Upper lobe of right lung (tissue), 1 donor: Measurements from ENCODE around the gene TAT. TPM values are rescaled to one million over a fixed set of nuclear protein-coding genes. Genes with fewer than 3 reads are reported as not detected.

Experiments used
- ATAC-seq: fragments of 200-7000 bp; cut with Tn5 transposase; one replicate; pipeline ENCODE4 v1.9.1; 2020; ENCODE audit warnings: mild to moderate bottlenecking, moderate library complexity
- DNase-seq: peaks from one replicate; pipeline ENCODE4 v3.0.0-alpha.2; 2020
- H3K27ac ChIP-seq: fragments of 200-600 bp; one replicate; pipeline ENCODE4 v1.8.0; 2022
- H3K27me3 ChIP-seq: fragments of 200-600 bp; one replicate; pipeline ENCODE4 v1.8.0; 2022; ENCODE audit warnings: mild to moderate bottlenecking
- H3K36me3 ChIP-seq: fragments of 200-600 bp; one replicate; pipeline ENCODE4 v1.8.0; 2022
- H3K4me1 ChIP-seq: fragments of 200-600 bp; one replicate; pipeline ENCODE4 v1.8.0; 2022
- H3K4me3 ChIP-seq: fragments of 200-600 bp; one replicate; pipeline ENCODE4 v1.8.0; 2022; ENCODE audit warnings: mild to moderate bottlenecking
- H3K9me3 ChIP-seq: fragments of 200-600 bp; one replicate; pipeline ENCODE4 v1.8.0; 2022
- intact Hi-C: fragments of 100-400 bp; cut with DNase I; formaldehyde crosslinking; loops from one replicate; pipeline ENCODE4 v1.11.0; 2022
- total RNA-seq: library from RNA; stranded (reverse); fragmentation: NEBNext Ultra II Directional; extraction: Animal tissue kit (Norgen Biotek cat#: 25700); gene quantifications from one replicate; pipeline ENCODE4 v1.2.1, GENCODE V29; 2021
- TF ChIP-seq, protein P1 (sequence below): fragments of 200-600 bp; IDR thresholded peaks from one replicate; pipeline ENCODE4 v1.8.0; 2022; ENCODE audit warnings: antibody characterized with exemption
- donor health status: DM: no; HTN: yes; CAD: no; lungs with severe emphysema.

Gene TAT
- total RNA-seq, 1 donor from 2014 or later: not detected

DNA sequence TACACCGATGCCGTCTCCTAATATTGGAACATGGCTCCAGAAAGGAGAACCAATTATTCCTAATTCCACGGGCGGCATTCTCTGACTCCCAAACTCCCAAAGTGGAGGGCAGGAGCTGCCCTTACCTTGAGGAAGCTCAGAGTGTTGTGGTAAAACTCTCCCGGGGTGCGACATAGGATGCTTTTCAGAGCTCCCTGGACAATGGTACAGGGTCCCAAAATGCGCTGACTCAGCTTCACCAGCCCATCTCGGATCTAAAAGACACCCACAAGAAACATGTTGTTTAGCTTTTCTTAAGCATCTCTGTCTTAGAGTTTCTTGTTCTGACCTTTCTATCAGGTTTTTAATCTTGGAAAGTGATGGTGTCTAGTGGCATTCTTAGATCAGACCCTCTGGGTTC lies 6.7 kb downstream of the TAT start:
- Histone ChIP-seq H3K9me3 (no peaks in the 10 kb centered on the region), H3K27ac (no peak overlapping the region), H3K4me1 (peaks cover 5% of the 10 kb centered on the region), H3K27me3 (no peaks in the 10 kb centered on the region), H3K4me3 (no peak overlapping the region), H3K36me3 (no peaks in the 10 kb centered on the region)
- no peak for ATAC-seq
- TF ChIP-seq, protein P1, sequence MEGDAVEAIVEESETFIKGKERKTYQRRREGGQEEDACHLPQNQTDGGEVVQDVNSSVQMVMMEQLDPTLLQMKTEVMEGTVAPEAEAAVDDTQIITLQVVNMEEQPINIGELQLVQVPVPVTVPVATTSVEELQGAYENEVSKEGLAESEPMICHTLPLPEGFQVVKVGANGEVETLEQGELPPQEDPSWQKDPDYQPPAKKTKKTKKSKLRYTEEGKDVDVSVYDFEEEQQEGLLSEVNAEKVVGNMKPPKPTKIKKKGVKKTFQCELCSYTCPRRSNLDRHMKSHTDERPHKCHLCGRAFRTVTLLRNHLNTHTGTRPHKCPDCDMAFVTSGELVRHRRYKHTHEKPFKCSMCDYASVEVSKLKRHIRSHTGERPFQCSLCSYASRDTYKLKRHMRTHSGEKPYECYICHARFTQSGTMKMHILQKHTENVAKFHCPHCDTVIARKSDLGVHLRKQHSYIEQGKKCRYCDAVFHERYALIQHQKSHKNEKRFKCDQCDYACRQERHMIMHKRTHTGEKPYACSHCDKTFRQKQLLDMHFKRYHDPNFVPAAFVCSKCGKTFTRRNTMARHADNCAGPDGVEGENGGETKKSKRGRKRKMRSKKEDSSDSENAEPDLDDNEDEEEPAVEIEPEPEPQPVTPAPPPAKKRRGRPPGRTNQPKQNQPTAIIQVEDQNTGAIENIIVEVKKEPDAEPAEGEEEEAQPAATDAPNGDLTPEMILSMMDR: no peak
- no peak for DNase-seq
- intact Hi-C loops: no loop called here

DNA sequence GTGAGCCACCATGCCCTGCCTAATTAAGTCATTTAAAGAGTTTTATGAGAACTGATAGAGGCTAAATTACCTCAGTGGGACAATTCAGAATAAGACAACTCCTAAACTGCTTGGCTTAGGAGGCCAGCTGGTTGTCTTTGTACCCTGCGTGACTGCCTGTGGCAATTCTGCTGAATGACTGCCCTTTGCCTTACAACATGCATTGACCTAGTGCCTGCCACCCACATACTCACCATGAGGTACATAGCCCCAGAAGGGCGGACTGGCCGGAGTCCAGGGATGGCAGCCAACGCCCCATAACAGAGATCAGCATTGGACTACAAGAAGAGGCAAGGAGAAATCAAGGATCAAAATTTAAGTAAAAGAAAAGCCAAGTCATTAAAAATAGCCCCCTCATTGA lies 7.3 kb downstream of the TAT start:
- DNase-seq (no peak), ATAC-seq (peak; percentile 47)
- intact Hi-C loops: no loop called here
- Histone ChIP-seq H3K27me3 (no peaks in the 10 kb centered on the region), H3K4me3 (no peak overlapping the region), H3K36me3 (no peaks in the 10 kb centered on the region), H3K27ac (no peak overlapping the region), H3K4me1 (peaks cover 5% of the 10 kb centered on the region), H3K9me3 (no peaks in the 10 kb centered on the region)
- TF ChIP-seq, protein P1: no peak

DNA sequence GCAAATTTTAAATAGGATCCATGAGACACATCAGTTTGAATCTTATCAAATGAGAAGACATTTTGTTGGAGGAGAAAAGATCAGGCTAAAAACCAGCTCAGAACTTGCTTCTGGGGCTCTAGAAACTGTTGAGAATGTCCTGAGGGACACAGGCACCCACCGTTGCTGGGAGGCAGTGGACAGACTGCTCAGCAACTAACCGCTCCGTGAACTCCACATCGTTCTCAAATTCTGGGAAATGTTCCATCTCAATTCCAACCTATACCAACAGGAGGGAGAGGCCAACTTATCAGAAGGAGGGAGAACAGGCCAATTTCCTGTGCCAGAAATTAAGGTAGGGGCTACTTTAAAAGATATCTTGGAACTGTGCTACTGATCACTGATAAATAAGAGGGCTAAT lies 8.3 kb downstream of the TAT start:
- intact Hi-C loops: no loop called here
- Histone ChIP-seq H3K27me3 (no peaks in the 10 kb centered on the region), H3K27ac (peak overlapping the region; percentile 30), H3K4me3 (no peak overlapping the region), H3K36me3 (no peaks in the 10 kb centered on the region), H3K9me3 (no peaks in the 10 kb centered on the region), H3K4me1 (peaks cover 11% of the 10 kb centered on the region)
- TF ChIP-seq, protein P1: no peak
- ATAC-seq (no peak), DNase-seq (no peak)

DNA sequence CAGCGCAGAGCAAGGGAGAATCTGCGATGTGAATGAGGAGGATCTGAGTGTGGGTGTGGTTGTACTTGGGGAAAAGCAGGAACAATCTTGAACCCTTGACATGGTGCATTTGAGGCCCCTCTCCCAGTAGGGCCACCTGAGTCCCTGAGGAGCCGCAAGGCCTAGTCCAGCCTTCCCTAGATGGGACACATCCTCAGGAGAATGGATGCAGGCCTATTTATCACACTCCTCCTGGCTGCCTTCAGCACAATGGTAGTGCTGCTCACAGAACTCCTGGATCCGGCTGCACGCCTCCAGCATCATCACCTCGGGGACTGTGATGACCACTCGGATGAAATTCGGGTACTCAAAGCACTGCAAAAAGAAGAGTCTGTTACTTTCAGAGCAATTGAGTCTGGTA lies 9.0 kb downstream of the TAT start:
- Histone ChIP-seq H3K4me1 (peaks cover 11% of the 10 kb centered on the region), H3K27ac (peak overlapping the region; percentile 30), H3K9me3 (no peaks in the 10 kb centered on the region), H3K4me3 (no peak overlapping the region), H3K36me3 (no peaks in the 10 kb centered on the region), H3K27me3 (no peaks in the 10 kb centered on the region)
- ATAC-seq: no peak
- TF ChIP-seq, protein P1: no peak
- no peak for DNase-seq
- intact Hi-C loops: no loop called here

DNA sequence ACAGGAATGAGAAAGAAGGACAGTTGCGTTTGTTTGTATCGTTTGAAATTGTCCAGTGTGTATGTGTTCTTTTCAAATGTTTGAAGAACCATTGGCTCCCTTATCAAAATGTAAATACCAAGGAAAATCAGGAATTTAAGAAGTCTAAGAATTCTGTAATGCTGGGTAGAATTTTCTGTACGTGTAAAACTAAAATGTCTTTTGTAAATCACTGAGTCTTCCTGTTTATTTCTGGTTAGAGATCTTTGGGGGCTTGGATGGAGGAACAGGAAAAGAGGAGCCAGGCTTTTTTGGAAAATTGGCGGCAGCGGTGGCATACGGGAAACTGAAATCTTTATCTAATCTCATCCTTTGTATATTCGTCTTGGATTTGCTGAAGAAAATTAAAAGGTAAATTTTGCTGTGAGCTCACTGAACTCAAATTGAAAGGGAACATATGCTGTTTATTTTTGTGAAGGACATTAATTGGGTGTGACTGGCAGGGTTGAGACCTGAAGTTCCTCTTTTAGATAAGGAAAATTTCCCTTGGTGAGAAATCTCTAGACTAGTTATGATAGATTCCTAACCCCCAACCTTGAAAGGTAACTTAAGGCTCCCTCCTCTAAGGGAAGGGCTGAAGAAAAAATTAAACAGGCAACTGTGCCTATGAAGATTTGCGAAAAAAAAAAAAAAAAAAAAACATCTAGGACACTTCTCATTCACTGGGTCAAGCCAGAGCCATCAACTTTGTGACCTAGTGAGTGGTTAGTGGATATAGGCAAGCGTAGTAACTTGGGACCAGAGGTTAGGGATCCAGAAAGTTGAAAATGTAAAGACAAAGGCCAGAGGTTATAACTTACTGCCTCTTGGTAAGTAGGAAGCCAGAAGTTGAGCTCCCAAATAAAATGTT lies 10.8 kb downstream of the TAT start:
- peaks cover 11% of the 10 kb centered on the region for H3K4me1 ChIP-seq
- TF ChIP-seq, protein P1: no peak
- no peak for ATAC-seq
- H3K36me3 ChIP-seq: no peaks in the 10 kb centered on the region
- peaks cover 4% of the 10 kb centered on the region for H3K9me3 ChIP-seq
- intact Hi-C loops: no loop called here
- H3K27me3 ChIP-seq: no peaks in the 10 kb centered on the region
- peak overlapping the region; percentile 53 for H3K4me3 ChIP-seq
- DNase-seq: no peak
- peak overlapping the region; percentile 91 for H3K27ac ChIP-seq
